Fibroblast of lung (primary cell): ENCODE measurements around the gene ISG15. TPM values are rescaled to one million over a fixed set of nuclear protein-coding genes. Genes with fewer than 3 reads are reported as not detected.

ENCODE experiments used
- DNase-seq, 2 donors: peaks; one replicate each; pipeline versions ENCODE4 v3.0.0 to v3.0.0-alpha.2; 2010; ENCODE audit warnings: low read depth in 2 of 2
- H2AFZ ChIP-seq: 2 replicates; pipeline ENCODE4 v1.5.1; 2012; ENCODE audit warnings: low read length, control low read depth, inconsistent platforms
- H3K27ac ChIP-seq: 2 replicates; pipeline ENCODE4 v1.5.1; 2011; ENCODE audit warnings: low read length, control low read depth; ENCODE audit not compliant: insufficient read depth
- H3K27me3 ChIP-seq: 2 replicates; pipeline ENCODE4 v1.5.1; 2011; ENCODE audit warnings: mild to moderate bottlenecking, low read length; ENCODE audit not compliant: control insufficient read depth, insufficient read depth
- H3K36me3 ChIP-seq: 2 replicates; pipeline ENCODE4 v1.5.1; 2011; ENCODE audit warnings: low read length; ENCODE audit not compliant: control insufficient read depth, insufficient read depth
- H3K4me1 ChIP-seq: 2 replicates; pipeline ENCODE4 v1.5.1; 2011; ENCODE audit warnings: low read length; ENCODE audit not compliant: control insufficient read depth, insufficient read depth; ENCODE audit errors: extremely low read depth
- H3K4me2 ChIP-seq: 2 replicates; pipeline ENCODE4 v1.5.1; 2011; ENCODE audit warnings: low read length, control low read depth; ENCODE audit not compliant: insufficient read depth; ENCODE audit errors: extremely low read depth
- H3K4me3 ChIP-seq, 4 experiments: fragments of 200-600 bp in 1 of 4; sonication (generic) in 1 of 4; replicated peaks in 1 of 4; 2 replicates each; pipeline ENCODE4 v1.5.1; 2011 to 2016; ENCODE audit warnings: low read length in 4 of 4, low read depth in 3 of 4, mild to moderate bottlenecking in 3 of 4, control low read depth in 2 of 4, inconsistent platforms in 1 of 4, mixed read lengths in 1 of 4; ENCODE audit not compliant: insufficient read depth in 1 of 4; ENCODE audit errors: control extremely low read depth in 1 of 4
- H3K79me2 ChIP-seq: 2 replicates; pipeline ENCODE4 v1.5.1; 2012; ENCODE audit warnings: mild to moderate bottlenecking, low read length, inconsistent platforms; ENCODE audit not compliant: control insufficient read depth, insufficient read depth
- H3K9ac ChIP-seq: 2 replicates; pipeline ENCODE4 v1.5.1; 2011; ENCODE audit warnings: mild to moderate bottlenecking, low read length, control low read depth; ENCODE audit not compliant: insufficient read depth
- H3K9me3 ChIP-seq: 2 replicates; pipeline ENCODE4 v1.5.1; 2012; ENCODE audit warnings: low read depth, low read length; ENCODE audit not compliant: control insufficient read depth, insufficient read depth
- H4K20me1 ChIP-seq: 2 replicates; pipeline ENCODE4 v1.5.1; 2011; ENCODE audit warnings: low read length; ENCODE audit not compliant: control insufficient read depth, insufficient read depth; ENCODE audit errors: extremely low read depth
- CTCF ChIP-seq, 2 donors: IDR thresholded peaks in 1 of 2; conservative IDR thresholded peaks in 1 of 2; 1 replicate in 1 of 2; 2 replicates in 1 of 2; pipeline ENCODE4 v1.5.1; 2011 to 2012; ENCODE audit warnings: low read length in 2 of 2, control low read depth in 1 of 2, inconsistent platforms in 1 of 2, low read depth in 1 of 2, mild to moderate bottlenecking in 1 of 2
- EZH2 ChIP-seq: IDR thresholded peaks from 2 replicates; pipeline ENCODE4 v1.5.1; 2012; ENCODE audit warnings: low read length, control low read depth, mild to moderate bottlenecking; ENCODE audit errors: missing control alignments
- polyA plus RNA-seq, 2 donors: library from polyadenylated mRNA; depleted of rRNA in 1 of 2; stranded (reverse) in 1 of 2; unstranded in 1 of 2; fragments of >200 nt; gene quantifications; 2 replicates each; pipeline ENCODE4 v1.2.1, GENCODE V29; 2011 to 2012; ENCODE audit warnings: missing spikeins in 1 of 2
- total RNA-seq: library from RNA; depleted of rRNA; stranded (reverse); fragments of >200 nt; gene quantifications from 2 replicates; pipeline ENCODE4 v1.2.1, GENCODE V29; 2014

ISG15 gene
- total and polyA plus RNA-seq, 2 donors (not counting 1 experiment from before 2014, with no cell fraction given): 24.2 to 93.3 TPM

GRCh38 chr1:1033731-1034438 lies 20.6 kb downstream of the ISG15 start:
- Histone ChIP-seq H3K9ac (peak overlapping the region; percentile 7), H3K4me3 (peak overlapping the region in 1 of 4 experiments; percentile 33), H3K27ac (no peak overlapping the region), H3K36me3 (no peaks in the 10 kb centered on the region), H3K9me3 (no peaks in the 10 kb centered on the region), H2AFZ (no peak overlapping the region), H3K27me3 (no peaks in the 10 kb centered on the region), H3K79me2 (no peaks in the 10 kb centered on the region), H4K20me1 (peaks cover 1% of the 10 kb centered on the region), H3K4me2 (peak overlapping the region; percentile 35), H3K4me1 (no peaks in the 10 kb centered on the region)
- DNase-seq: no peak
- TF ChIP-seq EZH2 (peak; percentile 55), CTCF (conservative IDR thresholded peaks at IDR 0.05 in 1 of 2, IDR thresholded peaks at IDR 0.05 in 1 of 2; ENCODE audit: low read depth in 1 of 2, low read length in 2 of 2) (no peak)

- Histone ChIP-seq H3K27ac (no peak overlapping the region), H3K4me1 (no peaks in the 10 kb centered on the region), H2AFZ (no peak overlapping the region), H3K4me3 (no peak overlapping the region), H3K9me3 (no peaks in the 10 kb centered on the region), H3K36me3 (no peaks in the 10 kb centered on the region), H4K20me1 (peaks cover 1% of the 10 kb centered on the region), H3K9ac (no peak overlapping the region), H3K27me3 (no peaks in the 10 kb centered on the region), H3K79me2 (no peaks in the 10 kb centered on the region), H3K4me2 (no peak overlapping the region)
- TF ChIP-seq EZH2 (no peak), CTCF (conservative IDR thresholded peaks at IDR 0.05 in 1 of 2, IDR thresholded peaks at IDR 0.05 in 1 of 2; ENCODE audit: low read depth in 1 of 2, low read length in 2 of 2) (no peak)
- no peak for DNase-seq
Observed at GRCh38 chr1:1034439-1034781, 21.1 kb downstream of the ISG15 start.

DNA sequence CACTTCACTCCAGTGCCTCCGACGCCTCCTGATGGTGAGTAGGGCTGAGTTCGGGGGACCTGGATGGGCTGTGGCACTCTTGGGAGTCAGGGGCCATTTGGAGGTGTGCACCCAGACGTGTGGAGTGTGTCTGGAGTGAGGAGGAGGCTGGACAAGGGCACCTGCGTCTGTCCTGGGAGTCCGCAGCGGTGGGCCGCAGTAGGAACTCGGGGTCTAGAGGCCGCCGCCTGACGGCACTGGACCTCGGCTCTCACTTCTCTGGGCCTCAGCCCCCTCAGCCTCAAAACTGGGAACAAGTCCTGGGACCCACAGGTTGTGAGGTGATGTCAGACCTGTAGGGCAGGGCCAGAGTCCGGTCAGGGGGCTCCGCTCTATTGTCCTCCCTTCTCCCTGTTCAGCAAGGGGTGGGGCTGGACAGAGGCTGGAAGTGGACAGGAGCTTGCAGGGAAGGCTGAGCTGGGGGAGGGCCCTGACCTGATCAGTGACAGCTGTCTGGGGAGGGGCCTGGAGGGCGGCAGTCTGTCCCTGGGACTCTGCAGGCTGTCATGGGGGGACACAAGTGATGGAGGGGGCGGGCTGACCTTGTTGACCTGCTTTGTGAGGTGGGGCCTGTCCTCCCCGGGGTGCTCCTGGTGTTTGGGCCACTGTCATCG lies 22.1 kb downstream of the ISG15 start:
- H3K27me3 ChIP-seq: no peaks in the 10 kb centered on the region
- peaks cover 1% of the 10 kb centered on the region for H4K20me1 ChIP-seq
- H3K9ac ChIP-seq: no peak overlapping the region
- H3K4me2 ChIP-seq: no peak overlapping the region
- DNase-seq: no peak
- no peak overlapping the region for H3K27ac ChIP-seq
- H2AFZ ChIP-seq: no peak overlapping the region
- H3K4me1 ChIP-seq: peaks cover 5% of the 10 kb centered on the region
- H3K79me2 ChIP-seq: no peaks in the 10 kb centered on the region
- no peaks in the 10 kb centered on the region for H3K9me3 ChIP-seq
- H3K36me3 ChIP-seq: no peaks in the 10 kb centered on the region
- no peak overlapping the region for H3K4me3 ChIP-seq
- TF ChIP-seq CTCF (conservative IDR thresholded peaks at IDR 0.05 in 1 of 2, IDR thresholded peaks at IDR 0.05 in 1 of 2; ENCODE audit: low read depth in 1 of 2, low read length in 2 of 2) (no peak), EZH2 (no peak)
